ENCODE measurements around the gene ZYX. TPM values are rescaled to one million over a fixed set of nuclear protein-coding genes. Genes with fewer than 3 reads are reported as not detected.

The ZYX gene
- total RNA-seq, 2 experiments from 2014 or later = 103 to 148 TPM

Small RNA genes within 50 kb of the gene (microRNA-seq; reads per million reads assigned to microRNA genes)
- not detected for gene MIR6892 (ENCODE audit: borderline replicate concordance)

Other genes starting within 250 kb of the ZYX start
- not detected for gene PIP, start 249.3 kb upstream of the ZYX start, total RNA-seq
- not detected for gene TAS2R39, start 197.9 kb upstream of the ZYX start, total RNA-seq
- not detected for gene TAS2R40, start 159.3 kb upstream of the ZYX start, total RNA-seq
- 100 to 1,000 TPM; 176 to 219 TPM for gene GSTK1, start 117.9 kb upstream of the ZYX start, total RNA-seq
- 1 to 10 TPM; 1.2 to 2.3 TPM for gene TMEM139, start 96.4 kb upstream of the ZYX start, total RNA-seq
- 100 to 1,000 TPM in 1 of 2 experiments, 10 to 100 TPM in 1; 91.1 to 106 TPM for gene CASP2, start 93.0 kb upstream of the ZYX start, total RNA-seq
- under 1 TPM; 0.07 to 0.09 TPM for gene CLCN1, start 65.2 kb upstream of the ZYX start, total RNA-seq
- 1 to 10 TPM; 1.7 to 1.8 TPM for gene FAM131B, start 18.6 kb upstream of the ZYX start, total RNA-seq
- 1 to 10 TPM; 2.4 to 2.8 TPM for gene EPHA1, start 27.5 kb downstream of the ZYX start, total RNA-seq
- gene TAS2R60, start 62.1 kb downstream of the ZYX start, total RNA-seq = not detected
- gene TAS2R41, start 96.5 kb downstream of the ZYX start, total RNA-seq = not detected
- 1 to 10 TPM in 1 of 2 experiments, not detected in 1; 1.4 TPM for gene CTAGE15, start 190.5 kb downstream of the ZYX start, total RNA-seq
- 10 to 100 TPM; 47.6 to 50.6 TPM for gene TCAF2, start 239.6 kb downstream of the ZYX start, total RNA-seq